ENCODE measurements around the gene EPHB6. TPM values are rescaled to one million over a fixed set of nuclear protein-coding genes. Genes with fewer than 3 reads are reported as not detected.

Gene EPHB6
- total RNA-seq, 1 experiment from 2014 or later, result not detected

Other genes with a start within 250 kb of the EPHB6 start
- gene PRSS1, start 105.6 kb upstream of the EPHB6 start, total RNA-seq (2014; rRNA removed; shearing (Covaris generic)), result not detected in 2 replicates
- not detected in 2 replicates for gene PRSS2, start 84.1 kb upstream of the EPHB6 start, total RNA-seq (2014; rRNA removed; shearing (Covaris generic))
- gene TRPV6, start 30.7 kb downstream of the EPHB6 start, total RNA-seq (2014; rRNA removed; shearing (Covaris generic)), result not detected in 2 replicates
- gene TRPV5, start 78.7 kb downstream of the EPHB6 start, total RNA-seq (2014; rRNA removed; shearing (Covaris generic)), result not detected in 2 replicates
- gene LLCFC1, start 84.4 kb downstream of the EPHB6 start, total RNA-seq (2014; rRNA removed; shearing (Covaris generic)), result not detected in 2 replicates
- gene KEL, start 107.3 kb downstream of the EPHB6 start, total RNA-seq (2014; rRNA removed; shearing (Covaris generic)), result not detected in 2 replicates
- gene OR9A2, start 172.1 kb downstream of the EPHB6 start, total RNA-seq (2014; rRNA removed; shearing (Covaris generic)), result not detected in 2 replicates
- gene OR6V1, start 197.3 kb downstream of the EPHB6 start, total RNA-seq (2014; rRNA removed; shearing (Covaris generic)), result not detected in 2 replicates